ENCODE results near the gene JARID2.

JARID2 gene

DNA sequence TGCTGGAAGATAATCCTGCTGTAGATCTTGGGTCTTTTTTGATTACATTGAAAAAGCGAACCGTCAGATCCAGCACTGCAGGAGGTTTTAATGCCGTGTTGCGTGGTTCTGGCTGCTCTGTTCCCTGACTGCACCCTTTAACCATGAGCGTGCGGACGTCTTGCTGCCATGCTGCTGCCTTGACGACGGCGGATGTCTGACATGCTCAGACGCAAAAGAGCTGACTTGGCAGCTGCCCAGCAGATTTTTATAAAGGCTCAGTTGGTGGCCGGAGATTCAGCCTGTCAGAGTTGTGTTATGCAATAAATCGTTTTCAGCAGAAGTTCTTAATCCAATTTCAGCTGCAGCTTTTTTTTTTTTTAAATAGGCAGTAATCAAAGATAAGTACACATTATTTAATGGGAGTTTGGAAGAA is 119.4 kb downstream of the JARID2 start:
- DNase-seq, result no peak
- TF ChIP-seq EZH2 (optimal IDR thresholded peaks at IDR 0.05; ENCODE audit: low read depth, low read length), result no peak
- no peak for TF ChIP-seq EZH2phosphoT487 (IDR thresholded peaks at IDR 0.05; ENCODE audit: low read length)
- TF ChIP-seq, protein P1, sequence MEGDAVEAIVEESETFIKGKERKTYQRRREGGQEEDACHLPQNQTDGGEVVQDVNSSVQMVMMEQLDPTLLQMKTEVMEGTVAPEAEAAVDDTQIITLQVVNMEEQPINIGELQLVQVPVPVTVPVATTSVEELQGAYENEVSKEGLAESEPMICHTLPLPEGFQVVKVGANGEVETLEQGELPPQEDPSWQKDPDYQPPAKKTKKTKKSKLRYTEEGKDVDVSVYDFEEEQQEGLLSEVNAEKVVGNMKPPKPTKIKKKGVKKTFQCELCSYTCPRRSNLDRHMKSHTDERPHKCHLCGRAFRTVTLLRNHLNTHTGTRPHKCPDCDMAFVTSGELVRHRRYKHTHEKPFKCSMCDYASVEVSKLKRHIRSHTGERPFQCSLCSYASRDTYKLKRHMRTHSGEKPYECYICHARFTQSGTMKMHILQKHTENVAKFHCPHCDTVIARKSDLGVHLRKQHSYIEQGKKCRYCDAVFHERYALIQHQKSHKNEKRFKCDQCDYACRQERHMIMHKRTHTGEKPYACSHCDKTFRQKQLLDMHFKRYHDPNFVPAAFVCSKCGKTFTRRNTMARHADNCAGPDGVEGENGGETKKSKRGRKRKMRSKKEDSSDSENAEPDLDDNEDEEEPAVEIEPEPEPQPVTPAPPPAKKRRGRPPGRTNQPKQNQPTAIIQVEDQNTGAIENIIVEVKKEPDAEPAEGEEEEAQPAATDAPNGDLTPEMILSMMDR (IDR thresholded peaks at IDR 0.05; ENCODE audit: low read length), result no peak
- Histone ChIP-seq H4K20me1 (ENCODE audit: insufficient read depth, low read length) (no peaks in the 10 kb centered on the region), H3K79me2 (ENCODE audit: low read length) (peaks cover 96% of the 10 kb centered on the region), H3K36me3 (replicated peaks; ENCODE audit: insufficient read depth, low read length) (no peaks in the 10 kb centered on the region), H3K4me1 (ENCODE audit: low read length) (peaks cover 19% of the 10 kb centered on the region), H3K4me2 (ENCODE audit: low read depth, low read length) (no peak overlapping the region), H3K9ac (ENCODE audit: low read length) (no peak overlapping the region), H3K27ac (ENCODE audit: low read length) (no peak overlapping the region), H3K27me3 (replicated peaks; ENCODE audit: insufficient read depth, low read length) (no peaks in the 10 kb centered on the region), H3K4me3 (ENCODE audit: low read length) (no peak overlapping the region), H3K9me3 (replicated peaks; ENCODE audit: insufficient read depth, low read length) (no peaks in the 10 kb centered on the region), H2AFZ (ENCODE audit: low read length) (no peak overlapping the region), H3F3A (ENCODE audit: insufficient read depth, low read length) (no peaks in the 10 kb centered on the region), H3K9me2 (replicated peaks; ENCODE audit: insufficient read depth, low read length) (no peaks in the 10 kb centered on the region)

DNA sequence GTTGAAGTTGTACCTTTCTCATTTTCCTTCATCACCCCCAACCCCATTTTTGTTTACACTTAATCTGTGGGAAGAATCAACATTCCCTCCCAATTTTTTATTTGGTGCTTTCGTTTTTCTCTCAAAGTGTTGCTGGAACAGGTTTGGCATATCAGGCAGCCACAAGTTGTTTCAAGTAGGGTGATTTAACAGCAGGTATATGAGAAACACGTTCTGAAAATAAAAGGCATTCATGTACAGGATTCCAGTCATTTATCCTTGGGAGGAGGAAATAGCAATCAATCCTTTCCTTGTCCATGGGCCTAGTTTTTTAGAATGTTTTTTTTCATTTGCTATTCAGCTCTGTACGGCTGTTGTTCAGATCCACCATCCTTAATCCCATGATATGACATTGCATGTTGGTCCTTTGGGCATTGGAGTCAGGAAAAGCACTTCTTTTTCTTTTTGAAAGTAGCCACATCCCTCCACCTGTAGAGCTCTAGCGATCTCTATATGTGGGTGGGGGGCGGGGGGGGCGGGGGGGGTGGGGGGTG is 120.2 kb downstream of the JARID2 start:
- Histone ChIP-seq H3K9me3 (replicated peaks; ENCODE audit: insufficient read depth, low read length) (no peaks in the 10 kb centered on the region), H3K36me3 (replicated peaks; ENCODE audit: insufficient read depth, low read length) (no peaks in the 10 kb centered on the region), H3K4me1 (ENCODE audit: low read length) (peaks cover 19% of the 10 kb centered on the region), H3K9me2 (replicated peaks; ENCODE audit: insufficient read depth, low read length) (no peaks in the 10 kb centered on the region), H3K4me2 (ENCODE audit: low read depth, low read length) (no peak overlapping the region), H3K4me3 (ENCODE audit: low read length) (no peak overlapping the region), H3K79me2 (ENCODE audit: low read length) (peaks cover 95% of the 10 kb centered on the region), H2AFZ (ENCODE audit: low read length) (no peak overlapping the region), H4K20me1 (ENCODE audit: insufficient read depth, low read length) (no peaks in the 10 kb centered on the region), H3K9ac (ENCODE audit: low read length) (no peak overlapping the region), H3K27ac (ENCODE audit: low read length) (no peak overlapping the region), H3K27me3 (replicated peaks; ENCODE audit: insufficient read depth, low read length) (no peaks in the 10 kb centered on the region), H3F3A (ENCODE audit: insufficient read depth, low read length) (no peaks in the 10 kb centered on the region)
- TF ChIP-seq EZH2phosphoT487 (IDR thresholded peaks at IDR 0.05; ENCODE audit: low read length) (no peak), EZH2 (optimal IDR thresholded peaks at IDR 0.05; ENCODE audit: low read depth, low read length) (no peak)
- TF ChIP-seq, protein P1 (IDR thresholded peaks at IDR 0.05; ENCODE audit: low read length), result no peak
- no peak for DNase-seq

DNA sequence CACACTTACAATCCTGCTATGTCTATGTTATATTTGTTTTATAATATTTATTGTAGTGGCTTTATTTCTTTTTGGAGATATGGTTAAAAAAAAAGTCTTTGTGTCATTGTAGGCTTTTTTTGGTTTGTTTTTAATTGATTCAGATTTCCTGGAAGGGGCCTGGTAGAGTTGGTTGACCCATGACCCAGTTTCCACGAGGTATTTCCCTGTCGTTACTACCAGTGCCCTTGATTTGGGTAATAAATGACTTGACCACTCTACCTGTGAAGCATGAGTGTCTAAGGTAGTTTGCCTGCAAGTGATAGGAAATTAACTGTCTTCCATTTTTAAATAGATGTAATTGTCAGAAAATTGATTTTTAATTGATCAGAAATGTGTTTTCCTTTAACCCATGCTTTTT is 121.0 kb downstream of the JARID2 start:
- Histone ChIP-seq H3K27ac (ENCODE audit: low read length) (no peak overlapping the region), H3K4me2 (ENCODE audit: low read depth, low read length) (no peak overlapping the region), H3K4me3 (ENCODE audit: low read length) (no peak overlapping the region), H3K9me3 (replicated peaks; ENCODE audit: insufficient read depth, low read length) (no peaks in the 10 kb centered on the region), H3F3A (ENCODE audit: insufficient read depth, low read length) (no peaks in the 10 kb centered on the region), H3K9me2 (replicated peaks; ENCODE audit: insufficient read depth, low read length) (no peaks in the 10 kb centered on the region), H2AFZ (ENCODE audit: low read length) (no peak overlapping the region), H3K79me2 (ENCODE audit: low read length) (peaks cover 95% of the 10 kb centered on the region), H3K27me3 (replicated peaks; ENCODE audit: insufficient read depth, low read length) (no peaks in the 10 kb centered on the region), H4K20me1 (ENCODE audit: insufficient read depth, low read length) (no peaks in the 10 kb centered on the region), H3K9ac (ENCODE audit: low read length) (no peak overlapping the region), H3K36me3 (replicated peaks; ENCODE audit: insufficient read depth, low read length) (no peaks in the 10 kb centered on the region), H3K4me1 (ENCODE audit: low read length) (peaks cover 19% of the 10 kb centered on the region)
- no peak for DNase-seq
- TF ChIP-seq EZH2 (optimal IDR thresholded peaks at IDR 0.05; ENCODE audit: low read depth, low read length) (no peak), EZH2phosphoT487 (IDR thresholded peaks at IDR 0.05; ENCODE audit: low read length) (no peak)
- TF ChIP-seq, protein P1 (IDR thresholded peaks at IDR 0.05; ENCODE audit: low read length), result no peak
